Mesendoderm (in vitro differentiated cells): Measurements from ENCODE around the gene ARHGEF10L.
A peak's percentile ranks its signal among the peaks of the same experiment; 100 is the strongest.

Experiments used
- DNase-seq: peaks from one replicate; pipeline ENCODE4 v3.0.0; 2013
- H2AK5ac ChIP-seq: 2 replicates; pipeline ENCODE4 v1.6.1; 2013; ENCODE audit warnings: low read length, inconsistent platforms
- H2BK120ac ChIP-seq: 2 replicates; pipeline ENCODE4 v1.6.1; 2013; ENCODE audit warnings: low read depth, mild to moderate bottlenecking, low read length, moderate library complexity, mixed read lengths
- H2BK15ac ChIP-seq: replicated peaks from 2 replicates; pipeline ENCODE4 v1.6.1; 2013; ENCODE audit warnings: low read depth, mild to moderate bottlenecking, moderate library complexity
- H2BK5ac ChIP-seq: 2 replicates; pipeline ENCODE4 v1.6.1; 2013; ENCODE audit warnings: low read length, inconsistent platforms
- H3K18ac ChIP-seq: 2 replicates; pipeline ENCODE4 v1.6.1; 2013; ENCODE audit warnings: mild to moderate bottlenecking, low read length, mixed read lengths
- H3K23ac ChIP-seq: one replicate; pipeline ENCODE4 v1.6.1; 2013; ENCODE audit warnings: low read length
- H3K27ac ChIP-seq: 2 replicates; pipeline ENCODE4 v1.5.1; 2013; ENCODE audit warnings: low read depth, mild to moderate bottlenecking, inconsistent platforms, low read length, moderate library complexity
- H3K27me3 ChIP-seq: 2 replicates; pipeline ENCODE4 v1.6.1; 2013; ENCODE audit warnings: low read length, control low read depth, mild to moderate bottlenecking, inconsistent platforms; ENCODE audit not compliant: insufficient read depth, poor library complexity
- H3K36me3 ChIP-seq: 2 replicates; pipeline ENCODE4 v1.6.1; 2013; ENCODE audit warnings: low read length, inconsistent platforms; ENCODE audit not compliant: control insufficient read depth, insufficient read depth
- H3K4ac ChIP-seq: one replicate; pipeline ENCODE4 v1.6.1; 2013; ENCODE audit warnings: low read depth, mild to moderate bottlenecking, low read length, moderate library complexity
- H3K4me1 ChIP-seq: 2 replicates; pipeline ENCODE4 v1.6.1; 2013; ENCODE audit warnings: low read depth, low read length, inconsistent platforms; ENCODE audit not compliant: control insufficient read depth
- H3K4me2 ChIP-seq: 2 replicates; pipeline ENCODE4 v1.6.1; 2013; ENCODE audit warnings: low read length
- H3K4me3 ChIP-seq: 2 replicates; pipeline ENCODE4 v1.5.1; 2013; ENCODE audit warnings: mild to moderate bottlenecking, low read length
- H3K56ac ChIP-seq: one replicate; pipeline ENCODE4 v1.6.1; 2013; ENCODE audit warnings: low read length
- H3K79me1 ChIP-seq: 2 replicates; pipeline ENCODE4 v1.6.1; 2013; ENCODE audit warnings: low read length, inconsistent platforms
- H3K79me2 ChIP-seq: 2 replicates; pipeline ENCODE4 v1.6.1; 2013; ENCODE audit warnings: mild to moderate bottlenecking, low read length; ENCODE audit not compliant: control insufficient read depth, insufficient read depth
- H3K9ac ChIP-seq: 2 replicates; pipeline ENCODE4 v1.6.1; 2013; ENCODE audit warnings: low read length, inconsistent platforms
- H4K5ac ChIP-seq: one replicate; pipeline ENCODE4 v1.6.1; 2013; ENCODE audit warnings: low read length
- H4K8ac ChIP-seq: one replicate; pipeline ENCODE4 v1.6.1; 2013; ENCODE audit warnings: low read depth, mild to moderate bottlenecking, control low read depth, low read length, moderate library complexity
- WGBS: extraction: QIAGEN DNeasy Blood & Tissue Kit; methylation state at CpG from one replicate; pipeline ENCODE4 v1.1.7; 2013; ENCODE audit warnings: low lambda C conversion rate, missing lambda C conversion rate; ENCODE audit not compliant: insufficient coverage; ENCODE audit errors: extremely low coverage; 5-methylcytosine and 5-hydroxymethylcytosine counted together

ARHGEF10L gene

DNA sequence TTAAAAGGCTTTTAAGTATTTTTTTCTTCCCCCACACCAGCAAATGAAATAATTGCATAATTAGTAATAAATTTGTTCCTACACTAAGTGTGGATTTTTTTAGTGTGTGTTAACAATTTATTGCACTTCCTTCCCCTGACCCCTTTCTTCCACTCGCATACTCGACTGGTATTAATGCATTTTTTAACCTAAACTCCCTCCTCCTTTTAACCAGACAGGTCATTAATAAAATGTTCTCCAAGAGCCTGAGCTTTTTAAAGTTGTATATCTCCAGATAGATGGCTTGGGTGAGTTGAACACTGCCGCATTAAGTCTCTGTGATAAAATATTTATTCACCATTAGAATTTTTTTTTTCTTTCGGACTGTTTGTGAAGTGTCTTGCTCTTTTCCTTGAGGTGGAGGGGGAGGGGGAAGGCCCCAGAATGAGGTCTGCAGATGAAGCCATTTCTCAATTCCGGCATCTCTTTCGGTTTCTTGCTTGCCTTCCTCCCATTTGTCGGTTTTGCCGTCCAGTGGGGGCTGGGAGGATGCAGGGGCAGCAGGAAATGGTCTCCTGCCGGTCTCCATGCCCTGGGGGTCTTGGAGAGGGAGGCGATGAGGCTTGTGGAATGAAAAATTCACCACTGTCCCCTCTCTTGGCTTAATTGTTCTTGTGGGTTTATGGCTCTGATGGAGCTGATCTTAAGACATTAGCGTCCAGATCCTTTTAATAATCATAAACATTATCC, 151.6 kb downstream of the ARHGEF10L start:
- Histone ChIP-seq H3K36me3 (peaks cover 1% of the 10 kb centered on the region), H3K18ac (no peak overlapping the region), H4K5ac (no peak overlapping the region), H2BK15ac (no peak overlapping the region), H3K4me1 (peaks cover 7% of the 10 kb centered on the region), H3K4me3 (no peak overlapping the region), H3K4me2 (no peak overlapping the region), H4K8ac (no peak overlapping the region), H3K4ac (no peak overlapping the region), H3K27ac (no peak overlapping the region), H2BK120ac (no peak overlapping the region), H3K79me1 (no peaks in the 10 kb centered on the region), H3K79me2 (no peaks in the 10 kb centered on the region), H3K23ac (no peak overlapping the region), H3K27me3 (no peaks in the 10 kb centered on the region), H2AK5ac (no peak overlapping the region), H2BK5ac (no peak overlapping the region), H3K9ac (no peak overlapping the region), H3K56ac (no peak overlapping the region)
- no CpG with 5 or more reads among the region's 11 CpGs for WGBS
- DNase-seq, result peak; percentile 72

DNA sequence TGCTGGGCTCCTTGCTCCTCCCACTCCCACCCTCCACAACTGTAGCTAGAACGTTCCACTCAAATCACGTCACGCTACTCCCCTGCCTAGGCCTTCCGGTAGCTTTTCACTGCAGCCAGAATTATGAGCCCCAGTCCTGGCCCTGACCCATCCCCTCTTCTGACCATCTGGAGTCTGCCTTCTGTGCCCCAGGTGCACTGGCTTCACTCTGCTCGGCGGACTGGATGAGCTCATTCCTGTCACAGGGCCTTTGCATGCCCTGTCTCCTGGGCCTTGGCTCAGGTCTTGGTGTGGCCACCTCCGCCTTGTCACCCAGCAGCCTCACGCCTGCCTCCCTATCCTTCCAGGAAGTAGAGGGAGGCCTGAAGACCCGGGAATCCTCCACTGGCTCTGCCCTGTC, 153.1 kb downstream of the ARHGEF10L start:
- no peaks in the 10 kb centered on the region for H3K27me3 ChIP-seq
- H3K9ac ChIP-seq, result no peak overlapping the region
- H3K18ac ChIP-seq, result no peak overlapping the region
- H2BK5ac ChIP-seq, result no peak overlapping the region
- H4K8ac ChIP-seq, result no peak overlapping the region
- H3K23ac ChIP-seq, result no peak overlapping the region
- no CpG with 5 or more reads among the region's 9 CpGs for WGBS
- no peak overlapping the region for H2BK15ac ChIP-seq
- no peak overlapping the region for H2AK5ac ChIP-seq
- H3K56ac ChIP-seq, result no peak overlapping the region
- H3K4ac ChIP-seq, result no peak overlapping the region
- H3K79me1 ChIP-seq, result no peaks in the 10 kb centered on the region
- no peak overlapping the region for H3K4me2 ChIP-seq
- H3K36me3 ChIP-seq, result peaks cover under 1% of the 10 kb centered on the region
- no peak overlapping the region for H3K4me3 ChIP-seq
- no peak overlapping the region for H2BK120ac ChIP-seq
- no peaks in the 10 kb centered on the region for H3K79me2 ChIP-seq
- H3K27ac ChIP-seq, result no peak overlapping the region
- H4K5ac ChIP-seq, result no peak overlapping the region
- peaks cover 7% of the 10 kb centered on the region for H3K4me1 ChIP-seq
- DNase-seq, result no peak

DNA sequence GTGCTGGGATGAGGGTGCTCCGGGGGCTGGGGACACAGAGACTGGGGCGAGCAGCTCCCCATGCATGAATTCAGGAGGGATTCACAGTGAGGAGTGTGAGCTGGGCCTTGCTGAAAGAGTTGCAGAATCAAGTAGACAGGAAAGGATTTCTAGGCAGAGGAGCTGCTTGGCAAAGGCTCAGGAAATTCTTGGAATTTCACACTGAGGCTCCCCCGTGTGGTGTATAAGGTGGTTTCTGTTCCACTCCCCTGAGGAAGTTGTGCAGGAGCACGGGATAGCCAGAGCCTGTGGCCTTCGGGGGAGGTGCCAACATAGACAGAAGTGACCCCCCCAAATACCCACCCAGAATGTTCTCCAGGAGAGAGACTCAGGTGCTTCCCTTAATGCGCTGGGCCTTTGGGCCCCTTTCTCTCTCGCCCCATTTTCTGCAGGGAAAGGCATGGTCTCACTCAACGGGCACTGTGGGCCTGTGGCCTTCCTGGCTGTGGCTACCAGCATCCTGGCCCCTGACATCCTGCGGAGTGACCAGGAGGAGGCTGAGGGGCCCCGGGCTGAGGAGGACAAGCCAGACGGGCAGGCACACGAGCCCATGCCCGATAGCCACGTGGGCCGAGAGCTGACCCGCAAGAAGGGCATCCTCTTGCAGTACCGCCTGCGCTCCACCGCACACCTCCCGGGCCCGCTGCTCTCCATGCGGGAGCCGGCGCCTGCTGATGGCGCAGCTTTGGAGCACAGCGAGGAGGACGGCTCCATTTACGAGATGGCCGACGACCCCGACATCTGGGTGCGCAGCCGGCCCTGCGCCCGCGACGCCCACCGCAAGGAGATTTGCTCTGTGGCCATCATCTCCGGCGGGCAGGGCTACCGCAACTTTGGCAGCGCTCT, 157.2 kb downstream of the ARHGEF10L start:
- Histone ChIP-seq H3K23ac (no peak overlapping the region), H3K36me3 (no peaks in the 10 kb centered on the region), H3K79me1 (no peaks in the 10 kb centered on the region), H4K8ac (no peak overlapping the region), H3K56ac (peak overlapping the region; percentile 56), H2AK5ac (no peak overlapping the region), H3K27ac (no peak overlapping the region), H3K18ac (no peak overlapping the region), H2BK5ac (no peak overlapping the region), H3K27me3 (no peaks in the 10 kb centered on the region), H3K9ac (no peak overlapping the region), H3K79me2 (no peaks in the 10 kb centered on the region), H3K4ac (no peak overlapping the region), H4K5ac (no peak overlapping the region), H2BK15ac (no peak overlapping the region), H3K4me1 (no peaks in the 10 kb centered on the region), H3K4me2 (no peak overlapping the region), H3K4me3 (no peak overlapping the region), H2BK120ac (no peak overlapping the region)
- WGBS, result no CpG with 5 or more reads among the region's 42 CpGs
- peak; percentile 84 for DNase-seq

DNA sequence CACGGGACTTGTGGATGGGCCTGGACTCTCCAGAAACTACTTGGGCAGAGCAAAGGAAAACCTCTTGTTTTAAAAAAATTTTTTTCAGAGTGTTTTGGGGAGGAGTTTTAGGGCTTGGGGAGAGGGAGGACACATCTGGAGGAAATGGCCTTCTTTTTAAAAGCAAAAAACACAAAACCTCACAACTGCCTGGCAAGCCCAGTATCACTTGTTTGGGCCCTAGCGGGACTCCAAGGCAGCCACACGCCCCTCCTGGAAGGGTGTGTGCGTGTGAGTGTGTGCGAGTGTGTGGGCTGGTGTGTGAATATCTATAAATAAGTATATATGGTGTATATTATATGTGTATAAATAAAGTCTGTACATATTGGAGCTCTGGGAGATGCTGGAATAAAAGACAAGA, 158.0 kb downstream of the ARHGEF10L start:
- H2BK15ac ChIP-seq, result no peak overlapping the region
- no peak for DNase-seq
- H3K4me3 ChIP-seq, result no peak overlapping the region
- no peak overlapping the region for H3K4me2 ChIP-seq
- no peaks in the 10 kb centered on the region for H3K36me3 ChIP-seq
- H2AK5ac ChIP-seq, result no peak overlapping the region
- H3K18ac ChIP-seq, result no peak overlapping the region
- H4K5ac ChIP-seq, result no peak overlapping the region
- no peak overlapping the region for H4K8ac ChIP-seq
- H3K4ac ChIP-seq, result no peak overlapping the region
- H3K4me1 ChIP-seq, result no peaks in the 10 kb centered on the region
- no peak overlapping the region for H3K23ac ChIP-seq
- WGBS, result no CpG with 5 or more reads among the region's 5 CpGs
- no peaks in the 10 kb centered on the region for H3K79me1 ChIP-seq
- H2BK5ac ChIP-seq, result no peak overlapping the region
- no peak overlapping the region for H3K56ac ChIP-seq
- no peaks in the 10 kb centered on the region for H3K27me3 ChIP-seq
- no peaks in the 10 kb centered on the region for H3K79me2 ChIP-seq
- no peak overlapping the region for H3K27ac ChIP-seq
- H3K9ac ChIP-seq, result no peak overlapping the region
- H2BK120ac ChIP-seq, result no peak overlapping the region

DNA sequence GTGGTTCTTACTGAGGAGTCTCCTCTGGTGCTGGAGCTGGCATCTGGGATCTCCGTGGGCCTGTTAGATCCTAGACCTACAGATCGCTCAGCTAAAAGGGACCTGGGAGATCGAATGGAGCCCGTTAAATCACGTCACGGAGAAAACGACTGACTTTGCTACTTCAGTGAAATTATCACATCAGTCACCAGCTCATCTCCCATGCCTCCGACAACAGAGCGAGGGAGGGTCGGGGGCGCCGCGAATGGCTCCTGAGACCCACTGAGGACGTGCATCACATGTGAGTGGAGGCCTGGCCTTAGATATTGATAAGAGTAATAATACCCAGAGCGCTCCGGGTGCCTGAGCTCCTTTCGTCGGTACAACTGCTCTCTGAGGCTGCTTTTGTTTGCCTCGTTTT, 160.1 kb downstream of the ARHGEF10L start:
- H3K36me3 ChIP-seq, result no peaks in the 10 kb centered on the region
- no peaks in the 10 kb centered on the region for H3K4me1 ChIP-seq
- H3K79me2 ChIP-seq, result no peaks in the 10 kb centered on the region
- no peak overlapping the region for H3K4me2 ChIP-seq
- H3K18ac ChIP-seq, result no peak overlapping the region
- no peak overlapping the region for H2AK5ac ChIP-seq
- no peak overlapping the region for H3K4ac ChIP-seq
- H3K79me1 ChIP-seq, result no peaks in the 10 kb centered on the region
- H3K27ac ChIP-seq, result no peak overlapping the region
- no peaks in the 10 kb centered on the region for H3K27me3 ChIP-seq
- no peak overlapping the region for H2BK5ac ChIP-seq
- no peak overlapping the region for H2BK120ac ChIP-seq
- no peak for DNase-seq
- H2BK15ac ChIP-seq, result no peak overlapping the region
- WGBS, result no CpG with 5 or more reads among the region's 19 CpGs
- H3K23ac ChIP-seq, result no peak overlapping the region
- H3K4me3 ChIP-seq, result no peak overlapping the region
- H3K9ac ChIP-seq, result no peak overlapping the region
- no peak overlapping the region for H3K56ac ChIP-seq
- H4K5ac ChIP-seq, result no peak overlapping the region
- H4K8ac ChIP-seq, result no peak overlapping the region
